GM18870 (cell line): Measurements from ENCODE around the gene NUP214.

ENCODE experiments used
- ATAC-seq: cut with Tn5 transposase; IDR thresholded peaks from one replicate; pipeline ENCODE4 v1.9.1; 2021; ENCODE audit warnings: moderate library complexity; ENCODE audit not compliant: unreplicated experiment

NUP214 gene

DNA sequence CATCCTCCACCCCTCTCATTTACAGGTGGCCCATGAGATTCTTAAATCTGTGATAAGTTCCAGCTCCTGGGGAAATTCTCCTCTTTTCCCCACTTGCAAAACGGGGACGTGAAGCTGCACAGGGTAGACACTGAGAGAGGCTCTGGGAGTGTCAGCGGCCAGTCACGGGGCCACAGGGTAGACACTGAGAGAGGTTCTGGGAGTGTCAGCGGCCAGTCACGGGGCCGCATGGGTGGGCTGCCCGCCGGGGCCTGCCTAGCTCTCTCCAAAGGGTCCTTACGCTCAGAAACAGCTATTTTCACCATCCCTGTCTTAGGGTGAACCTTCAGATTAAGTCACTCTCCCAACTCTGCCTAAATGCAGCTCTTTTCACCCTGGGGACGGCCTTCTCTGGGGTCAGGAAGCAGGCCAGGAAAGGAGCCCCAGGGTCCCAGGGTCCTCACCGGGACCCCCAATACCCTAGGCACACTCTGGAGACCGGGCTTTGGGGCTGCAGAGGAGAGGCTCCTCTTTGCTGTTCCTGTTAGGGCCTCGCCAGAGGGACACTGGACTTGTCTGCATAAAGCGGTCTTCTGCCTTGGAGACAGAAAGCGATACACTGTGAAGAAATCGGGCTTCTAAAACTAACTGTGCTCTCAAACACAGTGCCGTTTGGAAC, 149.4 kb downstream of the NUP214 start:
- ATAC-seq = no peak

GRCh38 chr9:131275332-131276093, 150.1 kb downstream of the NUP214 start:
- no peak for ATAC-seq

- no peak for ATAC-seq
Observed at GRCh38 chr9:131276094-131276888, 150.9 kb downstream of the NUP214 start, which contains the start of gene FAM78A. TSS of gene FAM78A (minus strand) at chr9:131276510. CDS start at chr9:131276179, 331 bp downstream.

DNA sequence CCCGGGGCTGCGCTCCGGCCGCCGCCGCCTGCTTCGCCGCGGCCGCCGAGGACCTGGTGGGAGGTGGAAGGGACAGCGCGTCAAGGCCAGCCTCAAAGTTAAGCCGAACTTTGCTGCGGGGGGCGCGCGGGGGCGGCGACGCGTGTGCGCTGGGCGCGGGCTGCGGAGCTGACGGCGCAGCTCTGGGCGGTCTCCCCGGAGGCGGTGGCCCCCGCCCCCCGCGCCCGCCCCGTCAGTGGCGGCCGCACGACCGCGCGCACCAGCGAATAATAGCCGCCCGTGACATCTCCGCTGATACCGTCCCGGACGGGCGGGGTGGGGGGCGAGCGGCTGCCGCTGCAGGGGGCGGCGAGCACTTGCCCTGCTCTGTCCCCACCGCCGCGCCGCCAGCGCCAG, 151.5 kb downstream of the NUP214 start:
- ATAC-seq = no peak

DNA sequence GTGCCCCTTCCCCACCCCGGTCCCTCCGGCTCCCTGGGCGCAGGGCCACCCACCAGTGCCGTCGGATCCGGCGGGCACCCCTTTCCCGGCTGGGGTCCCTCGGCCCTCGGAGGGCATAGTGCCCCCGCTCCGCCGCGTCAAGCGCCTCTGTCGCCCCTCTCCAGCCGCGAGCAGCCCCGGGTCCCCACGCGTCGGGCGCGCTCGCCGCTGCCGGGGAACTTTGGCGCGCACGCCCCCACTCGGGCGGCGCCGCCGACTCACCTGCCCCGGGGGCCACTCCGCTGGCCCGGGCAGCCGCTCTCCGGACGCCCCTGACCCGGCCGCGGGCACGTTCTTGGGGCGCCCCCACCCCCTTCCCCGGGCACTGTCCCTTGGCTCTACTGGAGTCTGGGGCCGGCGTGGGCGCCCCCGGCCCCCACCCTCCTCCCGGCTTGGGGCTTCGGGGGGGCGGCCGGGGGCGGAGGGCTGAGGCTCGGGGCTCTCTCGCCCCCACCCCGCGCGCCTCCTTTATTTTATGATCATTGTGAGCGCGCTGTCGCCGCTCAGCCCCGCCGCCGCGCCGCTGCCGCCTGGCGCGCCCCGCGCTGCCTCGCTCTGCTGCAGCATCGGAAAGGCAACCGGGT, 152.0 kb downstream of the NUP214 start:
- no peak for ATAC-seq

DNA sequence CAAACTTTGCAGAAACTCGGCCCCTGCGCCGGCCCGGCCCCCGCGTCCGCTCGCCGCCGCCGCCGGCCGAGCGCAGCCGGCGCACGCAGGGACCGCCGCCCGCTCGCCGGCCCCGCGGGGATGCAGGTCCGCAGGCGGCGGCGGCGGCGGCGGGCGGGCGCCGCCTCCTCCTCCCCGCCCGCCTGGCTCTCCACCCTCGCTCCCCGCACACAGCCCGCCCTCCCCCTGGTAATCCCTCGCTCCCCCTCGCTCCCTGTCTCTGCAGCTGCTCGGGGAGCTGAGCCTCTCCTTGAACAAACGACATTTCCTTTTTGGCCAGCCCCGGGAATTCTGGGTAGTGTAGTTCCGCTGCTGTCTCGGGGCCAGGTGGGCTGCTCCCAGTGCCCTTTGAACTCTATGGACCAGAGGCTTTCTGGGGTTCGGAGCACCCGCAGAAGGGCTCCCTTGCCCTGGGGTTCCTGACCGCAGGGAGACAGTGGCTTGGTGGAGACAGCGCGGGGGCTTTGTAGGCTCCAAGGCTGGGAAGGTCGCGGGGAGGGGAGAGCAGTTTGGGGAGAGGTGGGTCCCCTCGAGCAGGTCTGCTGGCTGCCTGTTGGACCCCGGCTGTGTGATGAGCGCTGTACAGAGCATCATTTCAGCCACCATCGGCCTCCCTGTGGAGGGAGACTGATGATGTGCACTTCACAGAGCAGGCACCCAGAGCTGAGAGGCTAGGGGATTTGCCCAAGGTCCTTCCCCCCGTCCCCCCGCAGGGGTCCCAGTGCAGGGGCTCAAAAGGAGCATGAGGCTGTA, 152.7 kb downstream of the NUP214 start:
- ATAC-seq = no peak

DNA sequence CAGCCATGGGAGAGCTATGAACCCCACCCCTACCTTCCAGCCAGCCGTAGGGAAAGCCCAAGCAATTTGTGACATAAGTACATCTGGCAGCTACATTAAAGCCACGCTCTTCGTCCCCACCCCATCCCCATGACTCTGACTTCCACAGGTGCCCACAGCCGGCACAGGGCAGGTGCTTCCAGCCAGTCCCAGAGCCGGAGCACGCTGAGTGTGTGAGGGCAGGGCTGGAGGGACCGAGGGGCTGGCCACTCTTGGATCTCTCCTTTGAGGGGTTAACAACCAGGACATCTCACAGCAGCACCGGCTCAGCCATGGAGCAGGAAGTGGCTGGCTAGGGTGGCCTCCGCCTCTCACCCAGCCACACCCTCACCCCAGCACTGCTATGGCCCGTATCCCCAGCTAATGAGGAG, 153.3 kb downstream of the NUP214 start:
- ATAC-seq = no peak

- ATAC-seq = no peak
Observed at GRCh38 chr9:131279196-131279862, 153.9 kb downstream of the NUP214 start.

DNA sequence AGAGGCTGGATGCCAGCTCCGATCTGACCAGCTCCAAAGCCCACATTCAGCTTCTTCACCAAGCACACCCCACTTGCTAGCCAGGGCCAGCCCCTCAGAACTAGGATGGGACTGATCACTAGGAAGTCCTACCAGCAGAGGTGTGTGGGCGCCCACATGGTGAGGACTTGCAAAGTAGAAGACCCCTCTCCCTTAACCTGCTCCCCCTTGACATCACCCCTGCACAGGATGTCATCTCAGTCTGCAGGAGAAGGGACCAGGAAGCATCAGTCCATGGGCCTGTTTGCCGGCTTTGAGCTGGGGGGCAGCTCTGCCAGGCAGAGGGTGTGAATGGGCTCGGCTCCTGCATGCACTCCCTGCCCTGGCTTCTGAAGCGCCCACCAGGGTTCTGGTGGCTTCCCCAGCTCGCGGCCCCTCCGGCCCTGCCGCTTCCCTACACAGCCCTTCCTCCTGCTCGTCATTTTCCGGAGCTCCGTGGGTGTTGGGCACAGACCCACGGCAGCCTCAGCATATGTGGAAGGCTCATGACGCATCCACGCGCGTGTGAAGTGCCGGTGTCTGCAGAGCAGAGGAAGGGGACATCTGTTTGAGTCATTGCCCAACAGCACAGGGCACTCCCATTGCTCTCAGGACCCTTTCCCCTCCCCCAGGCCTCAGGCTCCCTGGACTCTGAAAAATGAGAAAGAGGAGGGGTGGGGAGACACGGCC, 154.6 kb downstream of the NUP214 start:
- no peak for ATAC-seq

GRCh38 chr9:131280660-131281059, 155.3 kb downstream of the NUP214 start:
- no peak for ATAC-seq

DNA sequence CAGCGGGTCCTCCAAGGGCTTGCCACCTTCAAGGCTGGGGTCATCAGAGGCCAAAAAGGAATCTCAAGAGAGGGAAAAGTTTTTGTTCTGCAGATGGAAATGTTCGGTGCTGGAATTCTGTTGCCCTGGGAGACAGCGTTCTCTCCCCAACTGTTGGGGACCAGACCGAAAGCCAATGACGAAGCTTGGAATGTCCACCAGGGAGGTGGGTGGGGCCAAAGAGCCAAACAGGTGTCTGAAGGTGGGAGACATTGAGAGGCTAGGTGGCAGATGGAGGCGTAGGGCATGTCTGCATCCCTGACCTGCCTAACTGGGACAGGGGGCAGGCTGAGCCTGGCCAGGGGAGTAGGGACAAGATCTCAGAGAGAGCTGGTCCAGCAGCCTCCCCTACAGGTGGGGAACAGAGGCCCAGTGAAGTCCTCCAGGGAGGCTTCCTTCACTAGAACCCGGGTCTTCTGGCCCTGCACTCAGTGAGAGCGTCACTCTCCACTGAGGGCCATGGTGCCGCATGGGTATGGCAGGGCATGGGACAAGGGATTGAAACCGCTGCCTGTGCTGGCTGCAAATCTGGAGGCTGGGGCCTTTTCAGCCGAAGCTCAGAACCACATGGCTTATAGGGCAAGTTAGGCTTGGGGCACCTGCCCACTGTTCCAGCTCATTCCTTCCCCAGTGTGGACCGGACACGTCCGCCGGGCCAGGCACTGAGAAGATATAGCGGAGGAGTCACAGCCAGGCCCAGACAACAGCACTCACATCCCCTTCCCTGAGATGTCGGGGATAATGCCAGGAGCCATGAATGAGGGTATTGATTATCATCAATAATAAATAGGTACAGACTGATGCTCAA, 156.0 kb downstream of the NUP214 start:
- no peak for ATAC-seq

DNA sequence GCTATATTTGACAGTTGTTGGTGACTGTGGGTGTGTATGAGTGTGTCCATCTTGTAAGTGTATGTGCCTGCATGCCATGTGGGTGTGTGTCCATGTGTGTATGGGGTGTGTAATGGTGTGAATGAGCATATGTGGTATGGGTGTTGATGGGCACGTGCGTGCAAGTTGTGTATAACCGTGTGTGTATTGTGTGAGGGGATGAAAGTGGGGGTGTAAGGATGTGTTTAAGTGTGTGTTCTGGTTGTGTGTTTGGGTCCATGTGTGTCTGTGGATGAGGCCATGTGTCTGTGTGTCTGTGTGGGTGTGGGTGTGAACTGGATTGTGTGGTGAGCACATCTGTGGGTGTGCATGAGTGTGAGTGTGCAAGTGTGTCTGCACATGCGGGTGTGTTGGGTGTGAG, 156.8 kb downstream of the NUP214 start:
- no peak for ATAC-seq

- no peak for ATAC-seq
Observed at GRCh38 chr9:131282688-131283422, 157.5 kb downstream of the NUP214 start.
